SU-DHL-6 (cell line): ENCODE data around the gene WDR72.

Source experiments
- H2AFZ ChIP-seq: fragments of 200-600 bp; sonication (generic); 2 replicates; pipeline ENCODE4 v1.6.1; 2014; ENCODE audit warnings: low read depth, mild to moderate bottlenecking, moderate library complexity, mixed read lengths, antibody characterized with exemption, low read length; ENCODE audit not compliant: severe bottlenecking
- H3F3A ChIP-seq: fragments of 200-600 bp; shearing (Covaris generic); 2 replicates; pipeline ENCODE4 v1.6.0; 2016; ENCODE audit warnings: antibody characterized with exemption, mild to moderate bottlenecking; ENCODE audit not compliant: insufficient read depth
- H3K27ac ChIP-seq: fragments of 200-600 bp; sonication (generic); 2 replicates; pipeline ENCODE4 v1.5.1; 2016; ENCODE audit warnings: low read depth, mild to moderate bottlenecking, low read length, moderate library complexity, mixed read lengths
- H3K27me3 ChIP-seq: fragments of 200-600 bp; sonication (generic), shearing (Covaris generic); 2 replicates; pipeline ENCODE4 v1.6.0; 2014; ENCODE audit warnings: mild to moderate bottlenecking, low read length
- H3K36me3 ChIP-seq: fragments of 200-600 bp; sonication (generic); 2 replicates; pipeline ENCODE4 v1.6.1; 2014; ENCODE audit warnings: mild to moderate bottlenecking, low read length, mixed read lengths
- H3K4me2 ChIP-seq: fragments of 300-600, 200-600 bp; shearing (Covaris generic), sonication (generic); 2 replicates; pipeline ENCODE4 v1.6.0; 2014; ENCODE audit warnings: low read length, low read depth, mild to moderate bottlenecking; ENCODE audit not compliant: poor library complexity, severe bottlenecking
- H3K4me3 ChIP-seq: fragments of 200-600 bp; sonication (generic); 2 replicates; pipeline ENCODE4 v1.5.1; 2014; ENCODE audit warnings: antibody characterized with exemption, low read length, mild to moderate bottlenecking, mixed read lengths; ENCODE audit not compliant: insufficient read depth, poor library complexity, severe bottlenecking
- H3K79me2 ChIP-seq: fragments of 200-600 bp; sonication (generic); 2 replicates; pipeline ENCODE4 v1.6.1; 2014; ENCODE audit warnings: mild to moderate bottlenecking, low read length, moderate library complexity; ENCODE audit not compliant: insufficient read depth
- H3K9ac ChIP-seq: fragments of 200-600 bp; sonication (generic); 2 replicates; pipeline ENCODE4 v1.7.0; 2014; ENCODE audit warnings: mild to moderate bottlenecking, low read length
- H3K9me2 ChIP-seq: fragments of 200-600 bp; sonication (generic); replicated peaks from 2 replicates; pipeline ENCODE4 v1.6.1; 2014; ENCODE audit warnings: low read length; ENCODE audit not compliant: insufficient read depth
- H3K9me3 ChIP-seq: fragments of 200-600 bp; sonication (generic); 2 replicates; pipeline ENCODE4 v1.6.1; 2014; ENCODE audit warnings: low read length, mixed read lengths; ENCODE audit not compliant: insufficient read depth
- H4K20me1 ChIP-seq: fragments of 200-600 bp; sonication (generic); 2 replicates; pipeline ENCODE4 v1.6.1; 2014; ENCODE audit warnings: low read depth, mild to moderate bottlenecking, antibody characterized with exemption, low read length, moderate library complexity, mixed read lengths
- CTCF ChIP-seq: fragments of 200-600 bp; sonication (generic); IDR thresholded peaks from one replicate; pipeline ENCODE4 v1.5.1; 2017; ENCODE audit warnings: antibody characterized with exemption, mild to moderate bottlenecking, low read length, moderate library complexity; ENCODE audit not compliant: insufficient read depth, poor library complexity, severe bottlenecking
- EZH2phosphoT487 ChIP-seq: fragments of 200-600 bp; sonication (generic), shearing (Covaris generic); conservative IDR thresholded peaks from 2 replicates; pipeline ENCODE4 v1.6.1; 2018; ENCODE audit warnings: mild to moderate bottlenecking, antibody characterized with exemption, low read length, moderate library complexity, mixed read lengths

WDR72 gene

GRCh38 chr15:53565721-53566120 is 193.7 kb downstream of the WDR72 start:
- no peak overlapping the region for H3K4me3 ChIP-seq
- no peak overlapping the region for H3K27ac ChIP-seq
- no peaks in the 10 kb centered on the region for H3K27me3 ChIP-seq
- TF ChIP-seq CTCF (no peak), EZH2phosphoT487 (no peak)
- no peaks in the 10 kb centered on the region for H4K20me1 ChIP-seq
- H3K9me2 ChIP-seq, result no peaks in the 10 kb centered on the region
- H3K79me2 ChIP-seq, result no peaks in the 10 kb centered on the region
- H2AFZ ChIP-seq, result no peak overlapping the region
- no peak overlapping the region for H3K9ac ChIP-seq
- no peaks in the 10 kb centered on the region for H3K36me3 ChIP-seq
- no peak overlapping the region for H3K4me2 ChIP-seq
- no peaks in the 10 kb centered on the region for H3K9me3 ChIP-seq
- H3F3A ChIP-seq, result no peaks in the 10 kb centered on the region

- no peaks in the 10 kb centered on the region for H3K36me3 ChIP-seq
- no peak overlapping the region for H3K9ac ChIP-seq
- H3K27me3 ChIP-seq, result no peaks in the 10 kb centered on the region
- H3K27ac ChIP-seq, result no peak overlapping the region
- no peaks in the 10 kb centered on the region for H3K79me2 ChIP-seq
- H4K20me1 ChIP-seq, result no peaks in the 10 kb centered on the region
- no peak overlapping the region for H2AFZ ChIP-seq
- no peaks in the 10 kb centered on the region for H3K9me2 ChIP-seq
- H3K4me3 ChIP-seq, result no peak overlapping the region
- TF ChIP-seq CTCF, result no peak
- no peak for TF ChIP-seq EZH2phosphoT487
- no peaks in the 10 kb centered on the region for H3F3A ChIP-seq
- no peaks in the 10 kb centered on the region for H3K9me3 ChIP-seq
- no peak overlapping the region for H3K4me2 ChIP-seq
Measured at GRCh38 chr15:53564647-53565046, 194.8 kb downstream of the WDR72 start.

- Histone ChIP-seq H3K9me2 (no peaks in the 10 kb centered on the region), H3K27ac (no peak overlapping the region), H3K36me3 (no peaks in the 10 kb centered on the region), H3K27me3 (no peaks in the 10 kb centered on the region), H3K4me3 (no peak overlapping the region), H2AFZ (no peak overlapping the region), H3K9me3 (no peaks in the 10 kb centered on the region), H3K79me2 (no peaks in the 10 kb centered on the region), H3K4me2 (no peak overlapping the region), H3F3A (no peaks in the 10 kb centered on the region), H3K9ac (no peak overlapping the region), H4K20me1 (no peaks in the 10 kb centered on the region)
- TF ChIP-seq EZH2phosphoT487, result no peak
- no peak for TF ChIP-seq CTCF
Measured at GRCh38 chr15:53563627-53564026, 195.8 kb downstream of the WDR72 start.
